ENCODE results near the gene SRD5A1.

SRD5A1 gene, protein sequence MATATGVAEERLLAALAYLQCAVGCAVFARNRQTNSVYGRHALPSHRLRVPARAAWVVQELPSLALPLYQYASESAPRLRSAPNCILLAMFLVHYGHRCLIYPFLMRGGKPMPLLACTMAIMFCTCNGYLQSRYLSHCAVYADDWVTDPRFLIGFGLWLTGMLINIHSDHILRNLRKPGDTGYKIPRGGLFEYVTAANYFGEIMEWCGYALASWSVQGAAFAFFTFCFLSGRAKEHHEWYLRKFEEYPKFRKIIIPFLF

DNA sequence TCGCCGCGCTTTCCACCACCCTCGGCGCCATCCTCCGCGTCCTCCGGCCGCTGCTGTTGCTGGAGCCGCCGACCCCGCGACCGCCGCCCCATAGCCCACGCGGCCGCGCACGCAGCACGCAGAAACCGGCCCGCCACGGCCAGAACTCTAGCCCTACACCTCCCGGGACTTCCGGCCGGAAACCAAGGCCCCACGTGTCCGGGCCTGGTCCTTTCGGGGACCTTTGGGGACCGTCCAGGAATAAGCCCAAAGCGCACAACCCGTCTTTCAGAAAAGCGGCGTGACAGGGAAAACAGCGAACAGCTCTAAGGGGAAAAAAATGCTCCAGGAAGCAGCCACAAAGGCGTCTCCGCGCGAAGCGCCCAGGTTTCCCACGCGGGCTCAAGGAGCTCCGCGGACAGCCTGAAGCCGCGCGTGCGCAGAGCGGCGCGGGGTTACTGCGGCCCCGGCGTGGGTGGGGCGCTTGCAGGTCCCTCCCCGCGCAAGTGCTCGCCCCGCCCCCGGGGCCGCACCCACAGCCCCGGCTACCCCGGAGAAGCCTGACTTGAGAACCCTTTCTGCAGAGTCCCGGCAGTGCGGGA, at the start of gene SRD5A1, which contains the start of gene NSUN2:
SRD5A1 (plus strand) TSS at position 553 of the 581 bp plus-strand sequence. CDS start 137 bp downstream, outside the sequence.
NSUN2 (minus strand) TSS at position 157 of the 581 bp plus-strand sequence; CDS start at position 92, 65 bp downstream.
- CTCF ChIA-PET = interaction anchor here (0.7 to 10.0 kb wide), 10 partner anchors 14 to 133 kb away, joined by 3 to 81 read pairs (median 3); no protein-coding TSS in a partner anchor

DNA sequence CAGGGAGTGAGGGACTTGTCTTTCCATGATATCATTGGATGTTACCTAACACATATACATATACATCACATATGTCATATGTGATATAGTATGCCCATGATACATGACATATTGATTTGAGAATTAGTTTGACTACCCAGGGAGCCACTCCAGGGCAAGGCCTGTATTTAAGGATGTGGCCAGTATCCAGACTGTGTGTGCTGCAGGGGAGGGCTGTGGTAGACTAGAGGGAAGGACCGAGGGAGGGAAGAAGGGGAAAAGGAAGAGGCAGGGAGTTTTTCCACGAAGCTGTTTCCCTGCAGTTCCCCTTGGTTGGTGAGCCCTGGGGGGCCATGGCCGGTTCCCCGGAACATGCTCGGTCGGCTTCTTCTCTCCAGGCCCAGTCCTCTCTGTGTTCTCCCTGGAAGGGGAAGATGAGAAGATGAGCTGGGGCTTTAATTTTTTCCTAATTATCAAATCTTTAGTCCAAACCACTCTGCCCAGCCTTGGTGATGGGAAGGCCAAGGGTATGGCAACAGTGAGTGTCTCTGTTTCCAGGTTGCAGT, 49.1 kb upstream of the SRD5A1 start:
- CTCF ChIA-PET = interaction anchor here (0.8 kb wide), 1 partner anchor 1095 kb away, joined by 3 read pairs; no protein-coding TSS in a partner anchor
- TF ChIP-seq, protein P1, sequence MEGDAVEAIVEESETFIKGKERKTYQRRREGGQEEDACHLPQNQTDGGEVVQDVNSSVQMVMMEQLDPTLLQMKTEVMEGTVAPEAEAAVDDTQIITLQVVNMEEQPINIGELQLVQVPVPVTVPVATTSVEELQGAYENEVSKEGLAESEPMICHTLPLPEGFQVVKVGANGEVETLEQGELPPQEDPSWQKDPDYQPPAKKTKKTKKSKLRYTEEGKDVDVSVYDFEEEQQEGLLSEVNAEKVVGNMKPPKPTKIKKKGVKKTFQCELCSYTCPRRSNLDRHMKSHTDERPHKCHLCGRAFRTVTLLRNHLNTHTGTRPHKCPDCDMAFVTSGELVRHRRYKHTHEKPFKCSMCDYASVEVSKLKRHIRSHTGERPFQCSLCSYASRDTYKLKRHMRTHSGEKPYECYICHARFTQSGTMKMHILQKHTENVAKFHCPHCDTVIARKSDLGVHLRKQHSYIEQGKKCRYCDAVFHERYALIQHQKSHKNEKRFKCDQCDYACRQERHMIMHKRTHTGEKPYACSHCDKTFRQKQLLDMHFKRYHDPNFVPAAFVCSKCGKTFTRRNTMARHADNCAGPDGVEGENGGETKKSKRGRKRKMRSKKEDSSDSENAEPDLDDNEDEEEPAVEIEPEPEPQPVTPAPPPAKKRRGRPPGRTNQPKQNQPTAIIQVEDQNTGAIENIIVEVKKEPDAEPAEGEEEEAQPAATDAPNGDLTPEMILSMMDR (IDR thresholded peaks at IDR 0.05; ENCODE audit: insufficient read depth, low read length, missing control alignments) = no peak
- POLR2A ChIA-PET = interaction anchor here (0.7 kb wide), 1 partner anchor 14 kb away, joined by 3 read pairs; no protein-coding TSS in a partner anchor
- no peak overlapping the region for H3K4me3 ChIP-seq (ENCODE audit: low read depth, low read length)
- DNase-seq (ENCODE audit: low read depth, low spot score) = no peak

More for the DNA sequence above, at the start of gene SRD5A1, which contains the start of gene NSUN2:
- TF ChIP-seq, protein P1 (IDR thresholded peaks at IDR 0.05; ENCODE audit: insufficient read depth, low read length, missing control alignments) = no peak
- peak; percentile 42 for DNase-seq (ENCODE audit: low read depth, low spot score)
- peak within 1 kb of the TSS; percentile 67 for H3K4me3 ChIP-seq (ENCODE audit: low read depth, low read length)
- POLR2A ChIA-PET = interaction anchor here (1.1 to 2.0 kb wide), 3 partner anchors 79 to 112 kb away, joined by 3 to 14 read pairs (median 5); partner anchors contain the start of gene TENT4A

DNA sequence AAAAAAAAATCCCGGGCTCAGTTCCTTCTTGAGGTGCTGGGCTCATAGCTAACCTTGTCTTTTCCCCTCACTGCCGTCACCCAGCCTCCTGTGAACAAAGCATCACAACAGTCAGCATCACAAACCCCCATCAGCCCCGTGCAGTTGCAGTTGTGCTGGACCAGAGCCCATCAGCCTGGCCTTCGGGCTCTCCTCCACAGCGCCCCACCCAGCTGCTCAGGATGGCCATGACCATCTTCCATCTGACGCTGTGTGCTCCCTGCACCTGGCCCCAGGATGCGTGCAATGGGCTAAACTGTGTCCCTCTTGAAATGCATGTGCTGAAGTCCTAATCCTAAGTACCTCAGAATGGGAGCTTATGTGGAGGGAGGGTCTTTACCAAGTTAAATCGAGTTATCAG, 48.5 kb upstream of the SRD5A1 start:
- POLR2A ChIA-PET = interaction anchor here (0.7 kb wide), 1 partner anchor 14 kb away, joined by 3 read pairs; no protein-coding TSS in a partner anchor
- no peak for DNase-seq (ENCODE audit: low read depth, low spot score)
- TF ChIP-seq, protein P1 (IDR thresholded peaks at IDR 0.05; ENCODE audit: insufficient read depth, low read length, missing control alignments) = no peak
- no peak overlapping the region for H3K4me3 ChIP-seq (ENCODE audit: low read depth, low read length)
- CTCF ChIA-PET = no interaction called here

DNA sequence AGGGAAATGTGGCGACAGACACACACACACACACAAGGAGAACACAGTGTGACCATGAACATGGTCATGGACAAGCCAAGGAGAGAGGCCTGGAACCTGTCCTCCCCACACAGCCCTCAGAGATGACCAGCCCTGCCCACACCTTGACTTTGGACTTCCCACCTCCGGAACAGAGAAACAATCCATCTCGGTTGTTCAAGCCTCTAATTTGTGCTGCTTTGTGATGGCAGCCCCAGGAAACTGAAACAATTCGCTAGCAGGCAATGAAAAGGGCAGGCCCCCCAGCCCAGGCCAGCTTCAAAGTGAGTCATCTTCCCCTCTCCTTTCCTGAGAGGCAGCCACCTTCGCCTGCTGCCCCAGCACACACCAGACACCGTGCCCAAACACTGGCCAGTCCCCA, 48.1 kb upstream of the SRD5A1 start:
- ChIA-PET POLR2A (interaction anchor here (0.7 kb wide), 1 partner anchor 13 kb away, joined by 3 read pairs; no protein-coding TSS in a partner anchor), CTCF (no interaction called here)
- no peak for DNase-seq (ENCODE audit: low read depth, low spot score)
- H3K4me3 ChIP-seq (ENCODE audit: low read depth, low read length) = no peak overlapping the region
- TF ChIP-seq, protein P1 (IDR thresholded peaks at IDR 0.05; ENCODE audit: insufficient read depth, low read length, missing control alignments) = no peak

DNA sequence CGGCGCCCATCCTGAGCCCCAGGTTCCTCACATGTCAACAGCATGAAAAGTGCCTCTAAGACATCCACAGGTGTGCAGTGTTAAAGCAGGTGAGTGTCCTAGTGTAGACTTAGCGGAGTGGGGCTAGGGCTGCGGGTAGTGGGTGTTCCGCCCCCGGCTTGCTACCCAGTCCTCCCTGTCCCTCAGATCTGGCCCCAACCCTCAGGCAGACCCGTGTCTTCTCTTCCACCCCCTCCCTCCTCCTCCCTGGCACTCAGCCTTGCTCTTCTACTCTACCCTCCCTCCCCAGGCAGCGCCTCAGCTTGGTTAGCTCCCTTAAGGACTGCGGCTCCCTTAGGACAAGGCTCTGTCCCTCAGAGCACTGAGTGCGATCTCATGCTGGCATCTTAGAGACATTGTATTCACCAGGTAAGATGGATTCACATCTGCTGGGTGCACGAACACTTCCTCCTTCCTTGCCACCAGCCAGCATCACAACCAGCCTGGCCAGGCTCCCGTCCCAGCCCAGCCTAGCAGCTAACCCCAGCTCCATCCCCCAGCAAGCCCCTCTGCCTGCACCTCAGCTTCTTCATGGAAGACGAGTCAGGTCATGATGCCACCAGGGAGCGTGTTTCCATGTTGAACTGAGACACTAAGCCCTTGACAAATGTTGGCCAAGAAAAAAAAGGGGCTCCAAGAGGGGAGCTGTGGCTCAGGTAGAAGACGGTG, 47.1 kb upstream of the SRD5A1 start:
- CTCF ChIA-PET = no interaction called here
- TF ChIP-seq, protein P1 (IDR thresholded peaks at IDR 0.05; ENCODE audit: insufficient read depth, low read length, missing control alignments) = no peak
- DNase-seq (ENCODE audit: low read depth, low spot score) = no peak
- H3K4me3 ChIP-seq (ENCODE audit: low read depth, low read length) = no peak overlapping the region
- POLR2A ChIA-PET = no interaction called here
